OCI-LY3 (cell line): ENCODE results near the gene CTNS.

Source experiments
- H2AFZ ChIP-seq: fragments of 200-600, 300-600 bp; shearing (Covaris generic); 2 replicates; pipeline ENCODE4 v1.6.0; 2014; ENCODE audit warnings: antibody characterized with exemption, low read depth, low read length
- H3K27ac ChIP-seq: fragments of 200-600, 300-600 bp; sonication (generic); 2 replicates; pipeline ENCODE4 v1.5.1; 2014; ENCODE audit warnings: mild to moderate bottlenecking, low read length, moderate library complexity, mixed read lengths
- H3K27me3 ChIP-seq: fragments of 200-600, 300-600 bp; sonication (generic); 2 replicates; pipeline ENCODE4 v1.6.1; 2014; ENCODE audit warnings: low read depth, low read length, mixed read lengths
- H3K36me3 ChIP-seq: fragments of 200-600, 300-600 bp; sonication (generic); replicated peaks from 2 replicates; pipeline ENCODE3; 2014; ENCODE audit warnings: low read depth, low read length, mixed read lengths
- H3K4me1 ChIP-seq: fragments of 300-600, 200-600 bp; sonication (generic); 2 replicates; pipeline ENCODE4 v1.6.1; 2014; ENCODE audit warnings: low read length, mixed read lengths
- H3K4me2 ChIP-seq: fragments of 200-600, 300-600 bp; sonication (generic); 2 replicates; pipeline ENCODE4 v1.6.1; 2014; ENCODE audit warnings: low read length, mixed read lengths
- H3K4me3 ChIP-seq: fragments of 300-600, 200-600 bp; sonication (generic); 2 replicates; pipeline ENCODE4 v1.5.1; 2014; ENCODE audit warnings: antibody characterized with exemption, mild to moderate bottlenecking, low read length, moderate library complexity
- H3K79me2 ChIP-seq: fragments of 300-600, 200-600 bp; shearing (Covaris generic); 2 replicates; pipeline ENCODE4 v1.6.1; 2014; ENCODE audit warnings: mild to moderate bottlenecking, low read length, mixed read lengths
- H3K9ac ChIP-seq: fragments of 300-600, 200-600 bp; shearing (Covaris generic); 2 replicates; pipeline ENCODE4 v1.6.0; 2014; ENCODE audit warnings: mild to moderate bottlenecking, low read length, moderate library complexity
- H3K9me3 ChIP-seq: fragments of 200-600, 300-600 bp; shearing (Covaris generic); 2 replicates; pipeline ENCODE4 v1.6.1; 2014; ENCODE audit warnings: low read length, mixed read lengths; ENCODE audit not compliant: insufficient read depth
- H4K20me1 ChIP-seq: fragments of 200-600, 300-600 bp; sonication (generic); 2 replicates; pipeline ENCODE4 v1.6.1; 2016; ENCODE audit warnings: low read length, mixed read lengths; ENCODE audit not compliant: insufficient read depth
- EZH2phosphoT487 ChIP-seq: fragments of 200-600 bp; shearing (Covaris generic); IDR thresholded peaks from 2 replicates; pipeline ENCODE4 v1.6.1; 2018; ENCODE audit warnings: antibody characterized with exemption, mixed run types, low read depth
- TF ChIP-seq, protein P1 (sequence below): fragments of 200-600, 300-600 bp; sonication (generic); IDR thresholded peaks from 2 replicates; pipeline ENCODE4 v1.5.1; 2014; ENCODE audit warnings: antibody characterized with exemption, low read length, low read depth

The CTNS gene

DNA sequence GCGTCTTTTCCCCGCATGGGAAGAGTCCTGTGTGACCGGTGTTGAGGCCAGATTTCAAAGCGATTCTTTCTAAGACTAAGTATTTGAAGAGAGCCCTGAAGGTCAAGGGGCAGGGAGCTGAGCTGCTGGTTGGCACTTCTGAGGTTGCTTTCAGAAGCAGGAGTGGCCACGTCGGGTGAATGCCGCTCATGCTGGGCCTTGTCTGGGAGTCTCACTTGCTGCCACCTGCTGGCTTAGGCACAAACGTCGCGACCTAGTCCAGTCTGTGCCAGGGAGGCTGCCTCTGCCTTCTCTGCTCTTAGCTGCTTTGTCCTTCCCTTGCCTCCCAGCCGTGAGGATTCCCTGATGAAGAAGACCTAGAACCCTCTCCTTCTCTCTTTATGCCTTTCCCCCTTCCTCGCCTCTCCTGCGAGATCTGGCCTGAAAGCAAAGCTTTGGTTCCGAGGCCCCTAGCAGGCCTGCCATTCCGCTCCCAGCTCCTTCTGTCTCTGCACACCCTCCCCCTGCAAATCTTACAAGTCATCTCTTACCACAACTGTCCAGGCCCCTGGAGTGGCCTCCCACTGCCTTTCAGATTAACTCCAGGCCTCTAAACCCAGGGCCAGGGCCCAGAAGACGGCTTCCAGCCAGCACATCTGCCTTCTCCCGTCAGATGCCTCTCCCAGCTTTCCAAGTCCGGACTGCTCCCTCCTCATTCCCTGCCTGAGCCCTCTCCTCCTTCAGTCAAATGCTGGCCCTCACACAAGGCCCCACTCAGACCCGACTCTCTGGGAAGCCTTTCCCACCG lies 11.4 kb downstream of the CTNS start:
- no peak overlapping the region for H3K4me2 ChIP-seq
- H3K27ac ChIP-seq: no peak overlapping the region
- H3K27me3 ChIP-seq: no peaks in the 10 kb centered on the region
- H3K9ac ChIP-seq: no peak overlapping the region
- H3K9me3 ChIP-seq: no peaks in the 10 kb centered on the region
- no peaks in the 10 kb centered on the region for H3K36me3 ChIP-seq
- H3K4me1 ChIP-seq: peaks cover 8% of the 10 kb centered on the region
- no peak overlapping the region for H2AFZ ChIP-seq
- H4K20me1 ChIP-seq: no peaks in the 10 kb centered on the region
- H3K79me2 ChIP-seq: no peaks in the 10 kb centered on the region
- no peak overlapping the region for H3K4me3 ChIP-seq
- TF ChIP-seq, protein P1, sequence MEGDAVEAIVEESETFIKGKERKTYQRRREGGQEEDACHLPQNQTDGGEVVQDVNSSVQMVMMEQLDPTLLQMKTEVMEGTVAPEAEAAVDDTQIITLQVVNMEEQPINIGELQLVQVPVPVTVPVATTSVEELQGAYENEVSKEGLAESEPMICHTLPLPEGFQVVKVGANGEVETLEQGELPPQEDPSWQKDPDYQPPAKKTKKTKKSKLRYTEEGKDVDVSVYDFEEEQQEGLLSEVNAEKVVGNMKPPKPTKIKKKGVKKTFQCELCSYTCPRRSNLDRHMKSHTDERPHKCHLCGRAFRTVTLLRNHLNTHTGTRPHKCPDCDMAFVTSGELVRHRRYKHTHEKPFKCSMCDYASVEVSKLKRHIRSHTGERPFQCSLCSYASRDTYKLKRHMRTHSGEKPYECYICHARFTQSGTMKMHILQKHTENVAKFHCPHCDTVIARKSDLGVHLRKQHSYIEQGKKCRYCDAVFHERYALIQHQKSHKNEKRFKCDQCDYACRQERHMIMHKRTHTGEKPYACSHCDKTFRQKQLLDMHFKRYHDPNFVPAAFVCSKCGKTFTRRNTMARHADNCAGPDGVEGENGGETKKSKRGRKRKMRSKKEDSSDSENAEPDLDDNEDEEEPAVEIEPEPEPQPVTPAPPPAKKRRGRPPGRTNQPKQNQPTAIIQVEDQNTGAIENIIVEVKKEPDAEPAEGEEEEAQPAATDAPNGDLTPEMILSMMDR: peak; percentile 48
- no peak for TF ChIP-seq EZH2phosphoT487

DNA sequence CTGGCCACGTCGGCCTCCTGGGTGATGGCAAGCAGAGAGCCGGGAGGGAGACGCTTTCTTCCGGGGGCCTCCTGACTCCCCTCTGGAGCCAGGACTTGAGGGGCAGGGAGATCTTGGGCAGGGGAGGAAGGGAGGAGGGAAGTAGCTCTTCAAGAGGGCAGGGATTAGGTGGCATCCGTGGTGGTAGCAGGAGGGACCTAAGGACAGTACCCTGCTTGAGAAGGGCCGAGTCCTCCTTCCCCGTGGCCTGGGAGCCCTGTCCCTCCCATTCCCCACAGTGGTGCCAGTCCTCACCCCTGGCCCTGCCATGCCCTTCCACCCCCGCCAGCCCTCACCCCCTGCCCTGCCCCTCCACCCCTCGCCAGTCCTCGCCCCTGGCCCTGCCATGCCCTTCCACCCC lies 19.2 kb downstream of the CTNS start:
- H3K27me3 ChIP-seq: no peaks in the 10 kb centered on the region
- no peak overlapping the region for H2AFZ ChIP-seq
- no peak overlapping the region for H3K9ac ChIP-seq
- no peak overlapping the region for H3K4me2 ChIP-seq
- H3K79me2 ChIP-seq: no peaks in the 10 kb centered on the region
- TF ChIP-seq, protein P1: no peak
- TF ChIP-seq EZH2phosphoT487: no peak
- H3K4me1 ChIP-seq: no peaks in the 10 kb centered on the region
- H3K27ac ChIP-seq: no peak overlapping the region
- H4K20me1 ChIP-seq: no peaks in the 10 kb centered on the region
- H3K36me3 ChIP-seq: no peaks in the 10 kb centered on the region
- no peak overlapping the region for H3K4me3 ChIP-seq
- H3K9me3 ChIP-seq: no peaks in the 10 kb centered on the region

DNA sequence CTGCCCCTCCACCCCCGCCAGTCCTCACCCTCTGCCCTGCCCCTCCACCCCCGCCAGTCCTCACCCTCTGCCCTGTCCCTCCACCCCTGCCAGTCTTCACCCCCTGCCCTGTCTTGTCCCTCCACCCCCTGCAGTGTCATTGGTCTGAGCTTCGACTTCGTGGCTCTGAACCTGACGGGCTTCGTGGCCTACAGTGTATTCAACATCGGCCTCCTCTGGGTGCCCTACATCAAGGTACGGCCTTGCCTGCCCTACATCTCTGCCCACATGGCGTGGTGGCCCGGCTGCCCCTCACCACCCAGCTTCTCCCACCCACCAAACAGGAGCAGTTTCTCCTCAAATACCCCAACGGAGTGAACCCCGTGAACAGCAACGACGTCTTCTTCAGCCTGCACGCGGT lies 19.8 kb downstream of the CTNS start:
- no peak overlapping the region for H3K9ac ChIP-seq
- no peaks in the 10 kb centered on the region for H3K79me2 ChIP-seq
- H3K4me3 ChIP-seq: no peak overlapping the region
- H3K27ac ChIP-seq: no peak overlapping the region
- no peaks in the 10 kb centered on the region for H3K4me1 ChIP-seq
- H3K27me3 ChIP-seq: no peaks in the 10 kb centered on the region
- H4K20me1 ChIP-seq: no peaks in the 10 kb centered on the region
- H3K36me3 ChIP-seq: no peaks in the 10 kb centered on the region
- H2AFZ ChIP-seq: no peak overlapping the region
- no peak overlapping the region for H3K4me2 ChIP-seq
- TF ChIP-seq, protein P1: no peak
- no peak for TF ChIP-seq EZH2phosphoT487
- no peaks in the 10 kb centered on the region for H3K9me3 ChIP-seq

DNA sequence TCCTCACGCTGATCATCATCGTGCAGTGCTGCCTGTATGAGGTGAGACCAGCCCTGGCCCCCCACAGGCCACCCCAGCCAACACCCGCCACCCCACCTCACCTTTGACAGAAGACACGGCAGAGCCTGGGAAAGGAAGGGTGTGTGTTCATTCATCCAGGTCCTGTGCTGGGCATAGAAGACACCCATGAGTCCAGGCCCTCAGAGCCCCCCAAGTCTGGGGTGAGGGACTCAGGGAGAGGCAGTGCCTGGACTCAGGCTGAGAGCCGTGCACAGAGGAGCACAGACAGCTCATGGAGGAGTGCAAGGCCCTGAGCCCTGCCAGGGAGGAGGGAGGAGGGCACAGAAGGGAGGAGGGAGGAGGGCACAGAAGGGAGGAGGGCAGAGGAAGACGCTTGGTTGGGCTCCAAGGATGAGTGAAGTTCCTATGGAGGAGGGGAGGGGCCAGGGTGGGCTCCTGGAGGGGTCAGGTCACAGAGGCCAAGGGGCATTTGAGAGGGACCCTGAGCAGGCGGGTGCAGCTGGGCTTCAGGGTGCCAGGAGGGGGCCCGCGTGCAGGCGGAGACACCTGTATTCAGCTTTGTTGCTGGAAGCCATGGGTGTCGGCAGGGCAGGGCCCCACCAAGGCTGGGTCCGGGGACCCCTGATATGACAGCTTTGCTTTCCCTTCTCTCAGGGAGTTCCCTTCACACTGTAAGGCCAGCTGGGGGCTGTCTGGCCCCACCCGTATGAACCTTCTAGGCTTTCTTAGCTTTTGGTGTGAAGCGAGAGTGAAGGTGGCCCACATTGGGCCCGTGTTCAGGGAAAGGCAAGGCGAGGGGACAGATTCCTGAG lies 20.4 kb downstream of the CTNS start:
- Histone ChIP-seq H3K36me3 (no peaks in the 10 kb centered on the region), H3K9ac (no peak overlapping the region), H3K9me3 (no peaks in the 10 kb centered on the region), H3K27ac (no peak overlapping the region), H3K27me3 (no peaks in the 10 kb centered on the region), H4K20me1 (no peaks in the 10 kb centered on the region), H3K4me2 (no peak overlapping the region), H2AFZ (no peak overlapping the region), H3K4me3 (no peak overlapping the region), H3K79me2 (no peaks in the 10 kb centered on the region), H3K4me1 (no peaks in the 10 kb centered on the region)
- TF ChIP-seq EZH2phosphoT487: no peak
- TF ChIP-seq, protein P1: no peak
